H1 (cell line): ENCODE results near the gene PSD2. TPM values are rescaled to one million over a fixed set of nuclear protein-coding genes. Genes with fewer than 3 reads are reported as not detected.

Experiments
- POLR2A ChIP-seq, 2 experiments: IDR thresholded peaks; 1 replicate in 1 of 2; 2 replicates in 1 of 2; pipeline ENCODE4 v1.6.1; 2011; ENCODE audit warnings: low read depth in 2 of 2, low read length in 2 of 2, mild to moderate bottlenecking in 2 of 2; ENCODE audit errors: control extremely low read depth in 1 of 2
- POLR2AphosphoS5 ChIP-seq: IDR thresholded peaks from 2 replicates; pipeline ENCODE4 v1.6.1; 2011; ENCODE audit warnings: low read depth, low read length
- TEAD4 ChIP-seq: IDR thresholded peaks from 2 replicates; pipeline ENCODE4 v1.6.1; 2012; ENCODE audit warnings: low read depth, low read length, inconsistent platforms, mixed read lengths
- polyA plus RNA-seq, 7 experiments: library from polyadenylated mRNA; depleted of rRNA in 3 of 7; stranded (reverse) in 5 of 7; unstranded in 2 of 7; fragments of >200 nt in 5 of 7; fragments of 200-250 nt in 2 of 7; gene quantifications; 1 replicate in 5 of 7; 2 replicates in 1 of 7; 4 replicates in 1 of 7; pipeline versions ENCODE4 v1.2.1 to v1.2.3, GENCODE V29; 2011 to 2013; ENCODE audit warnings: missing spikeins in 2 of 7, mixed read lengths in 2 of 7
- total RNA-seq: library from RNA; stranded (reverse); fragmentation: NEBNext Ultra II Directional; extraction: Animal tissue kit (Norgen Biotek cat#: 25700); gene quantifications from 2 replicates; pipeline ENCODE4 v1.2.1, GENCODE V29; 2021
- TF ChIP-seq, protein P1 (sequence below): IDR thresholded peaks from 2 replicates; pipeline ENCODE4 v1.6.1; 2012; ENCODE audit warnings: inconsistent platforms

Gene PSD2
- total and polyA plus RNA-seq, 2 of the 8 experiments (the other 6 are each of a cell fraction or from before 2014, with no cell fraction given) = 0.06 to 0.14 TPM

- TF ChIP-seq, protein P1, sequence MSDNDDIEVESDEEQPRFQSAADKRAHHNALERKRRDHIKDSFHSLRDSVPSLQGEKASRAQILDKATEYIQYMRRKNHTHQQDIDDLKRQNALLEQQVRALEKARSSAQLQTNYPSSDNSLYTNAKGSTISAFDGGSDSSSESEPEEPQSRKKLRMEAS = no peak
- TF ChIP-seq POLR2AphosphoS5 (no peak), POLR2A (IDR thresholded peaks at IDR 0.05; ENCODE audit: control extremely low read depth in 1 of 2, low read depth in 2 of 2, low read length in 2 of 2) (no peak), TEAD4 (no peak)
These were observed 43.0 kb downstream of the PSD2 start (continued) for GRCh38 chr5:139838381-139839197.
